ENCODE results near the gene SRD5A3. TPM values are rescaled to one million over a fixed set of nuclear protein-coding genes. Genes with fewer than 3 reads are reported as not detected.

The SRD5A3 gene
- total and polyA plus RNA-seq, 10 of the 15 experiments (the other 5 are each of a cell fraction or from before 2014, with no cell fraction given): 1.6 to 20.4 (median 6.1) TPM

DNA sequence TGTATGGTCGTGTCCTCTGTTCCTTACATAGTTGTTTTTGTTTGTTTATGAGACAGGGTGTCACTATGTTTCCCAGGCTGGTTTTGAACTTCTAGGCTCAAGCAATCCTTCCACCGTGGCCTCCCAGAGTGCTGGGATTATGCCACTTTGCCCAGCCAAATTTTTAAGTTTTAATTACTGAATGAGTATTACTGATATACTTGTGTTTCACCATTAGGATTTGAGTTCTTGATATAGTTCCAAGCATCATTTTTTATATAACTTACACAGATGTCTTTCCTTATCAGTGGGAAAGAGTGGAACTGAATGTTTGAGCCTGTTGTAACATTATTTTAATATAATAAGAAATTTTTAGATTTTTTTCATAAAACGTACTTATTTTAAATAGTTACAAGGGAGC is 70.1 kb downstream of the SRD5A3 start (continued):
- TF ChIP-seq MYC (IDR thresholded peaks at IDR 0.05; ENCODE audit: insufficient read depth, insufficient read length, insufficient replicate concordance, low read length, severe bottlenecking) (no peak), PML (IDR thresholded peaks at IDR 0.05; ENCODE audit: low read length) (no peak), FOXK2 (IDR thresholded peaks at IDR 0.05) (no peak), RAD51 (IDR thresholded peaks at IDR 0.05) (no peak), RUNX3 (IDR thresholded peaks at IDR 0.05; ENCODE audit: low read length) (no peak), STAT1 (conservative IDR thresholded peaks at IDR 0.05) (no peak)
- TF ChIP-seq, protein P1, sequence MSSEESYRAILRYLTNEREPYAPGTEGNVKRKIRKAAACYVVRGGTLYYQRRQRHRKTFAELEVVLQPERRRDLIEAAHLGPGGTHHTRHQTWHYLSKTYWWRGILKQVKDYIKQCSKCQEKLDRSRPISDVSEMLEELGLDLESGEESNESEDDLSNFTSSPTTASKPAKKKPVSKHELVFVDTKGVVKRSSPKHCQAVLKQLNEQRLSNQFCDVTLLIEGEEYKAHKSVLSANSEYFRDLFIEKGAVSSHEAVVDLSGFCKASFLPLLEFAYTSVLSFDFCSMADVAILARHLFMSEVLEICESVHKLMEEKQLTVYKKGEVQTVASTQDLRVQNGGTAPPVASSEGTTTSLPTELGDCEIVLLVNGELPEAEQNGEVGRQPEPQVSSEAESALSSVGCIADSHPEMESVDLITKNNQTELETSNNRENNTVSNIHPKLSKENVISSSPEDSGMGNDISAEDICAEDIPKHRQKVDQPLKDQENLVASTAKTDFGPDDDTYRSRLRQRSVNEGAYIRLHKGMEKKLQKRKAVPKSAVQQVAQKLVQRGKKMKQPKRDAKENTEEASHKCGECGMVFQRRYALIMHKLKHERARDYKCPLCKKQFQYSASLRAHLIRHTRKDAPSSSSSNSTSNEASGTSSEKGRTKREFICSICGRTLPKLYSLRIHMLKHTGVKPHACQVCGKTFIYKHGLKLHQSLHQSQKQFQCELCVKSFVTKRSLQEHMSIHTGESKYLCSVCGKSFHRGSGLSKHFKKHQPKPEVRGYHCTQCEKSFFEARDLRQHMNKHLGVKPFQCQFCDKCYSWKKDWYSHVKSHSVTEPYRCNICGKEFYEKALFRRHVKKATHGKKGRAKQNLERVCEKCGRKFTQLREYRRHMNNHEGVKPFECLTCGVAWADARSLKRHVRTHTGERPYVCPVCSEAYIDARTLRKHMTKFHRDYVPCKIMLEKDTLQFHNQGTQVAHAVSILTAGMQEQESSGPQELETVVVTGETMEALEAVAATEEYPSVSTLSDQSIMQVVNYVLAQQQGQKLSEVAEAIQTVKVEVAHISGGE (CRISPR knock-in tag; IDR thresholded peaks at IDR 0.05): no peak

Small RNA genes lying within 50 kb of the gene (small RNA-seq; reads per million reads assigned to genes)
- gene RF00019: not detected

Other genes with a start within 250 kb of the SRD5A3 start
- gene KDR, start 220.6 kb upstream of the SRD5A3 start, total RNA-seq (2014; rRNA removed): not detected in 2 replicates
- gene KDR, start 220.6 kb upstream of the SRD5A3 start, total RNA-seq (2014; rRNA removed; fragmentation: Illumina TruSeq; extraction: Trizol): not detected in 2 replicates
- 0.05 and 0.13 TPM in 2 replicates for gene KDR, start 220.6 kb upstream of the SRD5A3 start, total RNA-seq (2021)
- gene KDR, start 220.6 kb upstream of the SRD5A3 start, polyA plus RNA-seq (2011; rRNA removed): 0.01 TPM in 1 of 2 replicates, not detected in the other
- not detected in 2 replicates for gene KDR, start 220.6 kb upstream of the SRD5A3 start, polyA plus RNA-seq (2014; fragmentation: Illumina TruSeq; extraction: Trizol)
- not detected for gene KDR, start 220.6 kb upstream of the SRD5A3 start, polyA plus RNA-seq (2014; fragmentation: Nextera tagmentation; extraction: Ambion mirVana)
- not detected in 2 replicates for gene KDR, start 220.6 kb upstream of the SRD5A3 start, polyA plus RNA-seq (2014; rRNA removed)
- gene KDR, start 220.6 kb upstream of the SRD5A3 start, polyA plus RNA-seq (2016; fragmentation: Nextera tagmentation; extraction: Ambion mirVana): under 1 TPM in 1 of 2 experiments, not detected in 1; 0.04 TPM
- gene TMEM165, start 49.7 kb downstream of the SRD5A3 start, total RNA-seq (2014; rRNA removed): 98.6 and 106 TPM in 2 replicates
- 72.3 TPM in 2 replicates for gene TMEM165, start 49.7 kb downstream of the SRD5A3 start, total RNA-seq (2014; rRNA removed; fragmentation: Illumina TruSeq; extraction: Trizol)
- gene TMEM165, start 49.7 kb downstream of the SRD5A3 start, total RNA-seq (2021): 63.6 and 73.4 TPM in 2 replicates
- gene TMEM165, start 49.7 kb downstream of the SRD5A3 start, polyA plus RNA-seq (2011; rRNA removed): 106 and 120 TPM in 2 replicates
- gene TMEM165, start 49.7 kb downstream of the SRD5A3 start, polyA plus RNA-seq (2014; fragmentation: Illumina TruSeq; extraction: Trizol): 58.7 and 74.3 TPM in 2 replicates
- gene TMEM165, start 49.7 kb downstream of the SRD5A3 start, polyA plus RNA-seq (2014; fragmentation: Nextera tagmentation; extraction: Ambion mirVana): 10 to 100 TPM; 18.3 to 32.5 TPM
- gene TMEM165, start 49.7 kb downstream of the SRD5A3 start, polyA plus RNA-seq (2014; rRNA removed): 85.0 and 88.8 TPM in 2 replicates
- gene TMEM165, start 49.7 kb downstream of the SRD5A3 start, polyA plus RNA-seq (2016; fragmentation: Nextera tagmentation; extraction: Ambion mirVana): 100 to 1,000 TPM; 129 to 141 TPM
- gene CLOCK, start 200.7 kb downstream of the SRD5A3 start, total RNA-seq (2014; rRNA removed): 10.6 and 11.6 TPM in 2 replicates
- gene CLOCK, start 200.7 kb downstream of the SRD5A3 start, total RNA-seq (2014; rRNA removed; fragmentation: Illumina TruSeq; extraction: Trizol): 9.1 and 11.5 TPM in 2 replicates
- 8.0 and 10.4 TPM in 2 replicates for gene CLOCK, start 200.7 kb downstream of the SRD5A3 start, total RNA-seq (2021)
- gene CLOCK, start 200.7 kb downstream of the SRD5A3 start, polyA plus RNA-seq (2011; rRNA removed): 10.3 and 11.7 TPM in 2 replicates
- gene CLOCK, start 200.7 kb downstream of the SRD5A3 start, polyA plus RNA-seq (2014; fragmentation: Illumina TruSeq; extraction: Trizol): 7.3 and 10.3 TPM in 2 replicates
- gene CLOCK, start 200.7 kb downstream of the SRD5A3 start, polyA plus RNA-seq (2014; fragmentation: Nextera tagmentation; extraction: Ambion mirVana): 1 to 10 TPM; 2.8 to 3.5 TPM
- gene CLOCK, start 200.7 kb downstream of the SRD5A3 start, polyA plus RNA-seq (2014; rRNA removed): 5.5 and 6.0 TPM in 2 replicates
- 10 to 100 TPM; 10.5 to 11.7 TPM for gene CLOCK, start 200.7 kb downstream of the SRD5A3 start, polyA plus RNA-seq (2016; fragmentation: Nextera tagmentation; extraction: Ambion mirVana)
- gene PDCL2, start 246.0 kb downstream of the SRD5A3 start, total RNA-seq (2014; rRNA removed): not detected in 2 replicates
- not detected in 2 replicates for gene PDCL2, start 246.0 kb downstream of the SRD5A3 start, total RNA-seq (2014; rRNA removed; fragmentation: Illumina TruSeq; extraction: Trizol)
- gene PDCL2, start 246.0 kb downstream of the SRD5A3 start, total RNA-seq (2021): not detected in 2 replicates
- not detected in 2 replicates for gene PDCL2, start 246.0 kb downstream of the SRD5A3 start, polyA plus RNA-seq (2011; rRNA removed)
- gene PDCL2, start 246.0 kb downstream of the SRD5A3 start, polyA plus RNA-seq (2014; fragmentation: Illumina TruSeq; extraction: Trizol): not detected in 2 replicates
- gene PDCL2, start 246.0 kb downstream of the SRD5A3 start, polyA plus RNA-seq (2014; fragmentation: Nextera tagmentation; extraction: Ambion mirVana): not detected
- not detected in 2 replicates for gene PDCL2, start 246.0 kb downstream of the SRD5A3 start, polyA plus RNA-seq (2014; rRNA removed)
- gene PDCL2, start 246.0 kb downstream of the SRD5A3 start, polyA plus RNA-seq (2016; fragmentation: Nextera tagmentation; extraction: Ambion mirVana): not detected

Measured in GM12878 (cell line).